GM23248 (cell line): ENCODE data around the gene AOX1.

Source experiments
- EZH2 ChIP-seq: fragments of 200-600 bp; sonication (generic); IDR thresholded peaks from 2 replicates; pipeline ENCODE4 v1.6.1; 2018; ENCODE audit warnings: antibody characterized with exemption, mild to moderate bottlenecking; ENCODE audit not compliant: insufficient read depth, poor library complexity, severe bottlenecking
- EZH2phosphoT487 ChIP-seq: fragments of 200-600 bp; sonication (generic); IDR thresholded peaks from 2 replicates; pipeline ENCODE4 v1.6.1; 2018; ENCODE audit warnings: antibody characterized with exemption, moderate library complexity, mild to moderate bottlenecking, low read depth; ENCODE audit not compliant: insufficient read depth

GRCh38 chr2:200653021-200653420, 67.2 kb downstream of the AOX1 start:
- TF ChIP-seq EZH2phosphoT487: no peak
- TF ChIP-seq EZH2: no peak
